ENCODE data around the gene RNH1. TPM values are rescaled to one million over a fixed set of nuclear protein-coding genes. Genes with fewer than 3 reads are reported as not detected.

The RNH1 gene
- total RNA-seq, 2 donors from 2014 or later: 185 to 248 TPM

DNA sequence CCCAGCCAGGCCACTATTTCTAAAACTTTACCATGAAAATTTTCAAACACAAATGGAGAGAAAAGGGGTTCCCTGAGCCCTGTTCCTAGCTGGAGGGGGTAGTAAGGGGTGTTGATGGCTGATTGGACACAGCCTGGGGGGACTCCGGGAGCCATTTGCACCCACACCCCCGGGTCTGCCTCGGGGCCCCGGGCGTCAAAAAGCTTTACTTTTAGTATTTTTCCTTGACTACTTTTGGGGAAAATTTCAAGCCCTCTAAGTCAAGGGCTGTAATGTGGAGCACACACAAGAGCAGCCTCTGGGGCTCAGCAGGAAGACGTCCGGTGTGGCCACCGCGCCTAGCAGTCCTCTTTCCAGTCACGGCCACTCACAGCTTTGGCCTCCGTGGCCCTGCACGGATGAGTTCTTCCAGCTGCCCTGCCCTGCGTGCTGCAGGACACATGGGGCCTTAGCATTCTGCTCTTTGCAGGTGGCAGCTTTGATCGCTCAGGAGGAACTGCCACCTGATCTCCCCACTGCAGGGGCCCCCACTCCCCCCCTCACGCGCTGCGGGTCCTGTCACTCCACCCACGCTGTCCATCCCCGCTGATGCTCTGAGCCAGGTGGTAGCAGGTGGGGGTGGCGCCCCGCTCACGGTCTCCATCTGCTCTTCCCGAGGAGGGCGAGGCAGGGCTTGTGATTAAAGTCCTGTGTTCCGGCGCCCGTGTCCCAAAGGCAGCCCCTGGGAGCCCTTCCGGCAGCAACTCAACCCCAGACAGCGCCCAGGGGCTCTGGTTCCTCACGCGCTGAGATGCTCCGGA, 14.4 kb downstream of the RNH1 start:
- H3K36me3 ChIP-seq: peaks cover 63% of the 10 kb centered on the region
- no peak overlapping the region for H3K4me3 ChIP-seq
- H3K9me3 ChIP-seq: no peaks in the 10 kb centered on the region
- H3K27ac ChIP-seq: no peak overlapping the region
- H3K27me3 ChIP-seq: no peaks in the 10 kb centered on the region
- H3K4me1 ChIP-seq: no peaks in the 10 kb centered on the region
- no peak for DNase-seq (ENCODE audit: low spot score)
- TF ChIP-seq, protein P1, sequence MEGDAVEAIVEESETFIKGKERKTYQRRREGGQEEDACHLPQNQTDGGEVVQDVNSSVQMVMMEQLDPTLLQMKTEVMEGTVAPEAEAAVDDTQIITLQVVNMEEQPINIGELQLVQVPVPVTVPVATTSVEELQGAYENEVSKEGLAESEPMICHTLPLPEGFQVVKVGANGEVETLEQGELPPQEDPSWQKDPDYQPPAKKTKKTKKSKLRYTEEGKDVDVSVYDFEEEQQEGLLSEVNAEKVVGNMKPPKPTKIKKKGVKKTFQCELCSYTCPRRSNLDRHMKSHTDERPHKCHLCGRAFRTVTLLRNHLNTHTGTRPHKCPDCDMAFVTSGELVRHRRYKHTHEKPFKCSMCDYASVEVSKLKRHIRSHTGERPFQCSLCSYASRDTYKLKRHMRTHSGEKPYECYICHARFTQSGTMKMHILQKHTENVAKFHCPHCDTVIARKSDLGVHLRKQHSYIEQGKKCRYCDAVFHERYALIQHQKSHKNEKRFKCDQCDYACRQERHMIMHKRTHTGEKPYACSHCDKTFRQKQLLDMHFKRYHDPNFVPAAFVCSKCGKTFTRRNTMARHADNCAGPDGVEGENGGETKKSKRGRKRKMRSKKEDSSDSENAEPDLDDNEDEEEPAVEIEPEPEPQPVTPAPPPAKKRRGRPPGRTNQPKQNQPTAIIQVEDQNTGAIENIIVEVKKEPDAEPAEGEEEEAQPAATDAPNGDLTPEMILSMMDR (IDR thresholded peaks at IDR 0.05): no peak

DNA sequence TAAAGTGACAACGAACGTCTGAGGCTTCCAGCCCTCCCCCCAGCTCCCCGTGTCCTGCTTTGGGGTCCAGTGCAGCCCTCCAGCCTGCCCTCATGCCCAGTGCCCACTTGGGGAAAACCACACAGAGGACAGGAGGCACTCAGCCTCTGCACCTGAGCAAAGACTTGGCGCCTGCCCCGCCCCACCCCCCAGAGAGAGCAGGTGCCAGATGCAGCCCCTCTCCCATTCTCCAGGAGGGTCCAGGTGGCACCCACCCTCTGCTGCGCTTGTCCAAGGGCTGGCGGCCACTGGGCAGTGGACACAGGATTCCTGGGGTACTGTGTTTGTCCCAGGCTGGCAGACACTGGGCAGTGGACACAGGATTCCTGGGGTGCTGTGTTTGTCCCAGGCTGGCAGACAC, 15.7 kb downstream of the RNH1 start:
- Histone ChIP-seq H3K4me1 (no peaks in the 10 kb centered on the region), H3K9me3 (no peaks in the 10 kb centered on the region), H3K4me3 (no peak overlapping the region), H3K27me3 (no peaks in the 10 kb centered on the region), H3K27ac (no peak overlapping the region), H3K36me3 (peaks cover 50% of the 10 kb centered on the region)
- no peak for DNase-seq (ENCODE audit: low spot score)
- TF ChIP-seq, protein P1 (IDR thresholded peaks at IDR 0.05): no peak

DNA sequence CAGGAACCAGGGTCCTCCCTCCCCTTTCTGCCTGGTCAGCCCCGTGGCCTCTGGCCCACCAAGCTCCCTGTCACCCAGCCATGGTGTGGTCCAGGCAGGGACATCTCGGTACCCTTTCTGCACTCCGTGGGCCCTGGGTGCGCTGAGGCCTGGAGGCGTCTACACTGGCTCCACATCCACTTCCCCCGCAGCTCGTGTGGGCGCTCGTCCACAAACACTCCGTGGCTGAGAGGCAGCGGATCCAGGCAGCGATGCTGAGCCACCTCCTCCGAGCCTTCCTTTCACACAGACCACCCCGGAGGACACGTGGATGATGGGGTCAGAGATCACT, 16.1 kb downstream of the RNH1 start:
- Histone ChIP-seq H3K27me3 (no peaks in the 10 kb centered on the region), H3K36me3 (peaks cover 45% of the 10 kb centered on the region), H3K27ac (no peak overlapping the region), H3K4me3 (no peak overlapping the region), H3K4me1 (no peaks in the 10 kb centered on the region), H3K9me3 (no peaks in the 10 kb centered on the region)
- TF ChIP-seq, protein P1 (IDR thresholded peaks at IDR 0.05): no peak
- no peak for DNase-seq (ENCODE audit: low spot score)

DNA sequence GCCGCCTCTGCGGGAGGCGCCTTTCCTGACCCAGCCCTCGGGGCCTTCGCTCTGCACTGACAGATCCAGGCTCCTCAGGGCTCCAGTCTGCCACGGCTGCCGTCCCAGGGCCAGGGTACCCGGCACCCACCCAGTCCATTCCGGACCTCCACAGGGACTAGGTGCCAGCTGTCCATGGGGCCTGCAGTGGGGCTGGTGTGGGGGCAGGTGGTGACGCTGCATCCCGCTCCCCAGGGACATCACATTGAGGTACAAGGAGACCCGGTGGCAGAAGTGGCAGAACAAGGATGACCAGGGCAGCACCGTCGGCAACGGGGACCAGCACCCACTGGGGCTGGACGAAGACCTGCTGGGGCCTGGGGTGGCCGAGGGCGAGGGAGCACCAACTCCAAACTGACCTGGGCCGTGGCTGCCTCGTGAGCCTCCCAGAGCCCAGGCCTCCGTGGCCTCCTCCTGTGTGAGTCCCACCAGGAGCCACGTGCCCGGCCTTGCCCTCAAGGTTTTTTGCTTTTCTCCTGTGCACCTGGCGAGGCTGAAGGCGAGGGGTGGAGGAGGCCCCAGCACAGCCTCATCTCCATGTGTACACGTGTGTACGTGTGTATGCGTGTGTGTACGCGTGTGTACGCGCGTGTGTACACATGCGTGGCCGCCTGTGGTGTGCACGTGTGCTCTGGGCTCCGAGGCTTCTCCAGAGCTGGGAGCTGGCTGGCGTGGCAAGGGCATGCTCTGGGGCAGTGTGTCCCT, 16.7 kb downstream of the RNH1 start:
- Histone ChIP-seq H3K27ac (no peak overlapping the region), H3K36me3 (peaks cover 40% of the 10 kb centered on the region), H3K27me3 (no peaks in the 10 kb centered on the region), H3K4me3 (no peak overlapping the region), H3K4me1 (no peaks in the 10 kb centered on the region), H3K9me3 (no peaks in the 10 kb centered on the region)
- TF ChIP-seq, protein P1 (IDR thresholded peaks at IDR 0.05): no peak
- no peak for DNase-seq (ENCODE audit: low spot score)

DNA sequence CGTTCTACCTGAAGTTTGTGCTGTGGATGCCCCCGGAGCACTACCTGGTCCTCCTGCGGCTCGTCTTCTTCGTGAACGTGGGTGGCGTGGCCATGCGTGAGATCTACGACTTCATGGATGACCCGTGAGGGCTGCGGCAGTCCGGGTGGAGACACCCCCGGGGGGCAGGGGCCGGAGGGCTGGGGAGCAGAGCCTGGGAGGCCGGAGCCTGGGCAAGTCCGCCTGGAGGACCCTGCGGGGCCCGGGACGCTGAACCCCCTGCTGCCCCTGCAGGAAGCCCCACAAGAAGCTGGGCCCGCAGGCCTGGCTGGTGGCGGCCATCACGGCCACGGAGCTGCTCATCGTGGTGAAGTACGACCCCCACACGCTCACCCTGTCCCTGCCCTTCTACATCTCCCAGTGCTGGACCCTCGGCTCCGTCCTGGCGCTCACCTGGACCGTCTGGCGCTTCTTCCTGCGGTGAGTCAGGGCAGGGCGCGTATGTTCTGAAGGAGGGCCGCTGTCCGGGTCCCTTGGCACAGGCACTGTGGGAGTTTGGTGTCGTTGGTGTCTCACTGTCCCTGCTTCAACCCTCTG, 17.3 kb downstream of the RNH1 start:
- Histone ChIP-seq H3K4me1 (no peaks in the 10 kb centered on the region), H3K9me3 (no peaks in the 10 kb centered on the region), H3K27me3 (no peaks in the 10 kb centered on the region), H3K4me3 (no peak overlapping the region), H3K36me3 (peaks cover 34% of the 10 kb centered on the region), H3K27ac (no peak overlapping the region)
- DNase-seq (ENCODE audit: low spot score): no peak
- TF ChIP-seq, protein P1 (IDR thresholded peaks at IDR 0.05): no peak

All from right atrium auricular region (tissue), 2 donors.